NT2/D1 (cell line): Measurements from ENCODE around the gene DLST.
"Not testable (repeated sequence)": the region's sequence is repeated elsewhere in the genome, so short reads cannot be mapped to it uniquely, and the experiment has no call there.

Experiments used
- DNase-seq: peaks from one replicate; pipeline ENCODE4 v3.0.0-alpha.2; 2011; ENCODE audit warnings: low read depth, low spot score
- H3K27me3 ChIP-seq: 2 replicates; pipeline ENCODE4 v1.6.0; 2011; ENCODE audit warnings: mild to moderate bottlenecking; ENCODE audit not compliant: insufficient read length, insufficient read depth
- H3K36me3 ChIP-seq: 2 replicates; pipeline ENCODE4 v1.6.1; 2011; ENCODE audit warnings: mild to moderate bottlenecking, low read length, mixed read lengths; ENCODE audit not compliant: insufficient read depth, insufficient read length
- H3K4me1 ChIP-seq: 2 replicates; pipeline ENCODE4 v1.5.1; 2011; ENCODE audit not compliant: insufficient read depth, insufficient read length
- H3K4me3 ChIP-seq: 2 replicates; pipeline ENCODE4 v1.5.1; 2011; ENCODE audit warnings: low read depth; ENCODE audit not compliant: insufficient read length
- H3K9ac ChIP-seq: 2 replicates; pipeline ENCODE4 v1.6.0; 2011; ENCODE audit warnings: low read depth; ENCODE audit not compliant: insufficient read length
- H3K9me3 ChIP-seq: 2 replicates; pipeline ENCODE4 v1.5.1; 2011; ENCODE audit warnings: mild to moderate bottlenecking, low read length; ENCODE audit not compliant: insufficient read depth
- SUZ12 ChIP-seq: IDR thresholded peaks from 2 replicates; pipeline ENCODE4 v1.6.1; 2011; ENCODE audit not compliant: insufficient read length, insufficient read depth; ENCODE audit errors: extremely low read depth
- YY1 ChIP-seq: IDR thresholded peaks from 2 replicates; pipeline ENCODE4 v1.6.1; 2011; ENCODE audit not compliant: insufficient read length, insufficient read depth
- ZNF274 ChIP-seq: IDR thresholded peaks from 2 replicates; pipeline ENCODE4 v1.6.1; 2011; ENCODE audit warnings: mild to moderate bottlenecking, low read depth, low read length

Gene DLST

DNA sequence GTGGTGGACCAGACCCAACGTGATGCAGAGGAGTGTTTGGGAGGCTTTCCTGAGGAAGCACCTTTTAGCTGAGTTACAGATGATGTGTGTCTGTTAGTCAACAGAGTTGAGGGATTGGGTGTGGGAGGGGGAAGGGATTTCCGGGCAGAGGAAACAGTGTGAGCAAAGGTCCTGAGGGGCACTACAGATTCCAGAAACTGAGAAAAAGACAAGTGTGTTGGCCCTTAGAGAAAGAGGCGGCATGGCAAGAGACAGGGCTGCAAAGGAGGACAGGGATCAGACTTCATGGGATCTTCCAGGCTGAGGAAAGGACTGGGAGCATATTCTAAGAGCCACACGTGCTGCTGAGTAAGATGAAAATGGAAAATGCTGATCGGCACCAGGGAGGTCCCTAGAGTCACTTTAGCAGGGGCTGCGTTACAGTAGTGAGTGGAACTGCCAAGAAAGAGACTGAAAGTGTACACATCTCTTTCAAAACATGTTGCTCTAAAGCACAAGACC is 50.7 kb downstream of the DLST start:
- Histone ChIP-seq H3K9ac (no peak overlapping the region), H3K4me3 (no peak overlapping the region), H3K9me3 (no peaks in the 10 kb centered on the region), H3K4me1 (no peaks in the 10 kb centered on the region), H3K27me3 (no peaks in the 10 kb centered on the region), H3K36me3 (no peaks in the 10 kb centered on the region)
- TF ChIP-seq YY1 = no peak
- TF ChIP-seq SUZ12 = no peak
- TF ChIP-seq ZNF274 = no peak
- no peak for DNase-seq

DNA sequence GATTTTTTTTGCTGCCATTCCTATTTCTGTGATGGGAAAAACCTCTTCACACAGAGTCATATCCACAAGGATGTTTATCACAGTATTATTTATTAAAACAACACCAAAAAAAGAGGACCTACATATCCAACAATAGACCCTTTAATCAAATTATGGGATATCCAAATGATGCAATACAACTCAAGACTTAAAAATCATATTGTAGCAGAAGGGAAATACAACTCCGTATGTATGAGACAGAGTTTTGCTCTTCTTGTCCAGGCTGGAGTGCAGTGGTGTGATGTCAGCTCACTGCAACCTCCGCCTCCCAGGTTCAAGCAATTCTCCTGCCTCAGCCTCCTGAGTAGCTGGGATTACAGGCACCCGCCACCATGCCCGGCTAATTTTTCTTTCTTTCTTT is 51.2 kb downstream of the DLST start:
- H3K9ac ChIP-seq, H3K9me3 ChIP-seq, H3K27me3 ChIP-seq, H3K4me3 ChIP-seq, H3K36me3 ChIP-seq, DNase-seq, H3K4me1 ChIP-seq: not testable (repeated sequence)

DNA sequence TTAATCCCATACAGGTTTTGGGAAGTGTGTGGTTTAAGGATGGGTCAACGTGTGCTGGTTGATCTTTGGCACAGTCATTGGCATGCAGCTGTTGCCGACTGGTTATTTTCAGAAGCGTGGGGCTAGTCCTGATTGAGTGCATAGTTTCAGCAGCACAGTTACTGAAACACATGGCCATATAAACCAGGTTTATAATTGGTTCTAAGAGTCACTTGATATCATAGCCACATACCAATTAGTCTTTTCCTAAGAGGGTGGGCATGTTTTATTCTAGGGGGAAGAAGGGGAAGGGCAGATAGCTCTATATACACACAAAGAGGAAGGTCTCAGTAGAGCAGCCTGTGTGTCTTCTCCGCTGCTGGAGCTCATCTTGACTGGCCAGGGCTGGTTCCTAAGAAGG is 52.3 kb downstream of the DLST start:
- H3K36me3 ChIP-seq = no peaks in the 10 kb centered on the region
- no peaks in the 10 kb centered on the region for H3K27me3 ChIP-seq
- H3K4me3 ChIP-seq = no peak overlapping the region
- TF ChIP-seq SUZ12 = no peak
- H3K4me1 ChIP-seq = no peaks in the 10 kb centered on the region
- no peaks in the 10 kb centered on the region for H3K9me3 ChIP-seq
- H3K9ac ChIP-seq = no peak overlapping the region
- DNase-seq = no peak

DNA sequence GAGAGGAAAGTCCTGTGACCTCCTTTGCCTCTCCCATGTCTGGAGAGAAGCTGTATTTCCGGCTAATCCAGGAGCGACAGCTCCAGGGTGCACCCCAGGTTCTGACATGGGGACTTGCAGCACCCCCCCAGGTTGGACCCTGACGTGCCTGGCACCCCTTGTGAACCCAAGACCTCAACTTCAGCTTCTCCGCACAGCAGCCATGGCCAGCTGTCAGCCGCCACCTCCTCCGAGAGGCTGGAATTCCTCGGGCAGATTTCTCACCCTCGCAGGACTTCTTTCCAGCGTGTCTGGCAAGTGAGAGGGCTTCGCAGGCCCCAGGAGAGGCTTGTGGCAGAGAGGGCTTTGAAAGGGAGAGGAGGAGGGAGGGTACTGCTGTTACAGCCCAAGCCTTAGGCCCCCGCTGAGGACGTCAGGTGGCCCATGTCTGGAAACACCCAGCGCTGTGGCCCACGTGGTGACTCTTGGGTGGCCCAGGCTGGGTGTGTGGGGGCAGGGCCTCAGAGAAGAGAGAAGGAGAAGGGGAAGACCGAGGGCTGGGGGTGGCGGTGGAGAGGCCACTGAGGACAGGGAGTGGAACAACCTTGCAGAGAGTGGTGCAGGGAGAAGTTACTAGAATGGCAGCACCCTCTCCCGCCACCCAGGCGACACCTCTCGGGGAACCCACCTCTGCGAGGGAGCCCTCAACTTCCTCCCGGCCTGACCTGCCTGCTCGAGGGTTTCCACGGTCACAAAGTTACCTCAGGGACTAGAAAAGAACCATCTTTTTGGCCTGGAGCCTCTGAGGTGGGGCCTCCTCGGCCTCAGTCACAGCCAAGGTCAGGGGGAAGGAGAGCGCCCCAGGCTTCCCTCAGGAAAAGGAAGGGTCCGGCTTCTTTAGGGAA is 53.0 kb downstream of the DLST start:
- H3K4me1 ChIP-seq = no peaks in the 10 kb centered on the region

DNA sequence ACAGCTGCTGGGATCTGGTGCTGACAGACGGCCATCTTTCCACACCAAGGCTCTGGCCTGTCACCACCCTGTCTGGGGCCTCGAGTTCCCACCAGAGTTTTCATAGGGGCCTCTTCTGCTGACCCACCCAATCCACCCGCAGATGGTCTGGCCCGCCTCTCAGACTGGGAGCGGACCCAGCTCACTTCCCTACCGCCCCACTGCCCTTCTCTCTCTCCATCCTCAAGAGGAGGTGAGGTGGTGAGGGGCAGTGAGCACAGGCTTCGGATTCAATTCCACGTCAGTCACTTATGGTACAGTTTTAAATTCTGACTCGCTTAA is 53.6 kb downstream of the DLST start:
- Histone ChIP-seq H3K9ac (no peak overlapping the region), H3K9me3 (no peaks in the 10 kb centered on the region), H3K4me3 (no peak overlapping the region), H3K4me1 (peaks cover 3% of the 10 kb centered on the region), H3K36me3 (no peaks in the 10 kb centered on the region), H3K27me3 (no peaks in the 10 kb centered on the region)
- DNase-seq = no peak
- no peak for TF ChIP-seq SUZ12
- TF ChIP-seq YY1 = no peak

More for the DNA sequence above, 53.0 kb downstream of the DLST start:
- no peaks in the 10 kb centered on the region for H3K36me3 ChIP-seq
- H3K9ac ChIP-seq = no peak overlapping the region
- no peak for DNase-seq
- H3K9me3 ChIP-seq = no peaks in the 10 kb centered on the region
- TF ChIP-seq ZNF274 (no peak), YY1 (no peak), SUZ12 (no peak)
- H3K27me3 ChIP-seq = no peaks in the 10 kb centered on the region
- no peak overlapping the region for H3K4me3 ChIP-seq

DNA sequence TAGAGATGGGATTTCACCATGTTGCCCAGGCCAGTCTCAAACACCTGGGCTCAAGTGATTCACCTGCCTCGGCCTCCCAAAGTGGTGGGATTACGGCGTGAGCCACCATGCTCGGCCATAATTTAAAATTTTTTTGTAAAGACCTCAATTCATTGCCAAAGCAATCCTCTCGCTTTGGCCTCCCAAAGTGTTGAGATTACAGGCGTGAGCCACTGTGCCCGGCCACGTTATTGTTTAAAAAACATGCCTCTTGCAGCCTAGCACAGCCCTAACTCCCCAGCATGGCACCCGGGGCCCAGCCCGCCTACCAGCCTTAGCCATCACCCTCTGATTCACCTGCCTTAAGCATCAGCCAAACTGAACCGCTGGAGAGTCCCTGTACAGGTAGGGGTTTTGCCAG is 54.4 kb downstream of the DLST start:
- H3K36me3 ChIP-seq = no peaks in the 10 kb centered on the region
- H3K4me3 ChIP-seq = no peak overlapping the region
- peaks cover 3% of the 10 kb centered on the region for H3K4me1 ChIP-seq

DNA sequence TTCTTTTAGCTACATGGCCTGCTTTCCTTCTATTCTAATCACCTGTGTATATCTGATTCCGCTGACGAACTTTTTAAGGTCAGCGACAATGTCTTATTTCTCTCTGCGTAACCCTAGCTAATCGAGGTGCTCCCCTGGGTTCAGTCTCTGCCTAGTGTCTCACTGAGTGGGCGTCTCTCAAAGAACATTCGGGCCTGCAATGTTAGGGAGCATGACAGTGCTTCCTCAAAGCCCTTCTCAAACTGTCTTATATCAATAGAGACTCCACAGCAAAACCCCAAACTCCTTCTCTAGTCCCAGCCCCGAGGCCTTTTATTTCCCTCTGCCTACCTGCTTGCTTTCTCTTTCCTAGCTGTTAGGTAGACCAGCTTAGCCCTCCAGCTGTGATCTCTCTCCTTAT is 55.0 kb downstream of the DLST start:
- no peak overlapping the region for H3K4me3 ChIP-seq
- no peak for DNase-seq
- peaks cover 6% of the 10 kb centered on the region for H3K4me1 ChIP-seq
- H3K36me3 ChIP-seq = no peaks in the 10 kb centered on the region
- TF ChIP-seq SUZ12 = no peak
- TF ChIP-seq ZNF274 = no peak
- no peak for TF ChIP-seq YY1
- no peak overlapping the region for H3K9ac ChIP-seq
- H3K27me3 ChIP-seq = no peaks in the 10 kb centered on the region
- H3K9me3 ChIP-seq = no peaks in the 10 kb centered on the region

More for the DNA sequence above, 54.4 kb downstream of the DLST start:
- no peaks in the 10 kb centered on the region for H3K27me3 ChIP-seq
- H3K9ac ChIP-seq = no peak overlapping the region
- DNase-seq = no peak
- no peak for TF ChIP-seq ZNF274
- TF ChIP-seq YY1 = no peak
- no peak for TF ChIP-seq SUZ12
- no peaks in the 10 kb centered on the region for H3K9me3 ChIP-seq

DNA sequence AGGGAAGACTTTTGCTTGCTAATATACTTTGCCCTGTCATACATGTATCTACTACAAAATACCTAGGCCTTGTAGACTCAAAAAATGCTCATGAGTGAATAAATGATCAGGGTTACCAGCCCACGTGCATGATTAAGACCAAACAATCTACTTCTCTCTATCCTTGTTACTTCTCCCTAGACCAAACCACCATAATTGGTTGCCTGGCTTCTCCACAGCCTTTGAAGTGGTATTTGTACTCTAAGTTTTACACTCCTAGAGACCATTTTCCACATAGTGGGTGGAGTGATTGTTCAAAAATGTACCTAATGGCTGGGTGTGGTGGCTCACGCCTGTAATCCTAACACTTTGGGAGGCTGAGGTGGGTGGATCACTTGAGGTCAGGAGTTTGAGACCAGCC is 55.5 kb downstream of the DLST start:
- no peak for TF ChIP-seq SUZ12
- TF ChIP-seq YY1 = no peak
- TF ChIP-seq ZNF274 = no peak
- Histone ChIP-seq H3K36me3 (no peaks in the 10 kb centered on the region), H3K4me3 (no peak overlapping the region), H3K9me3 (no peaks in the 10 kb centered on the region), H3K27me3 (no peaks in the 10 kb centered on the region), H3K9ac (no peak overlapping the region), H3K4me1 (peaks cover 8% of the 10 kb centered on the region)
- DNase-seq = no peak
